22Rv1 (cell line): ENCODE results near the gene PLCB4.

ENCODE experiments used
- CTCF ChIP-seq: fragments of 450-650 bp; IDR thresholded peaks from 2 replicates; pipeline ENCODE4 v1.5.1; 2017; ENCODE audit warnings: mild to moderate bottlenecking
- ZFX ChIP-seq: fragments of 450-650 bp; IDR thresholded peaks from 2 replicates; pipeline ENCODE4 v1.6.1; 2017; ENCODE audit warnings: antibody characterized with exemption, borderline replicate concordance

- TF ChIP-seq CTCF (no peak), ZFX (no peak)
Observed at GRCh38 chr20:9398882-9399281, 330.0 kb downstream of the PLCB4 start.
